Fibroblast of gingiva (primary cell): ENCODE measurements around the gene LRRC3.
A peak's percentile ranks its signal among the peaks of the same experiment; 100 is the strongest.
"Not testable (repeated sequence)": the region's sequence is repeated elsewhere in the genome, so short reads cannot be mapped to it uniquely, and the experiment has no call there.

Experiments used
- DNase-seq: peaks from one replicate; pipeline ENCODE4 v3.0.0-alpha.2; 2011; ENCODE audit warnings: low read depth

The LRRC3 gene

DNA sequence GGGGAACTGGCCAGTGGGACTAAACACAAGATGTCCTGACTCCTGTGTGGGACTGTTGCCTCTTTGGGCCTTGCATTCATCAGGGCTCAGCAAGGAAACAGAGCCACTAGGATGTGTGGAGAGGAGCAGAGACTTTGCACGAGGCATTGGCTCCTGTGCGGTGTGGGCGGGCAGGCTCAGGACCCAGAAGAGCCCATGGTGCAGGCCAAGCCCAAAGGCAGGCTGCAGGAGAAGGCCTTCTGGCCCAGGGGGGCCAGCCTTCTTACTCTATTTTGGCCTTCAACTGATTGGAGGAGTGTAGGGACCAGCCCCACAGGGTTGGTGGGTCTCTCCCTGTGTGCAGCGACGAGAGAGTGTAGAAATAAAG lies 23.5 kb downstream of the LRRC3 start:
- DNase-seq = no peak

DNA sequence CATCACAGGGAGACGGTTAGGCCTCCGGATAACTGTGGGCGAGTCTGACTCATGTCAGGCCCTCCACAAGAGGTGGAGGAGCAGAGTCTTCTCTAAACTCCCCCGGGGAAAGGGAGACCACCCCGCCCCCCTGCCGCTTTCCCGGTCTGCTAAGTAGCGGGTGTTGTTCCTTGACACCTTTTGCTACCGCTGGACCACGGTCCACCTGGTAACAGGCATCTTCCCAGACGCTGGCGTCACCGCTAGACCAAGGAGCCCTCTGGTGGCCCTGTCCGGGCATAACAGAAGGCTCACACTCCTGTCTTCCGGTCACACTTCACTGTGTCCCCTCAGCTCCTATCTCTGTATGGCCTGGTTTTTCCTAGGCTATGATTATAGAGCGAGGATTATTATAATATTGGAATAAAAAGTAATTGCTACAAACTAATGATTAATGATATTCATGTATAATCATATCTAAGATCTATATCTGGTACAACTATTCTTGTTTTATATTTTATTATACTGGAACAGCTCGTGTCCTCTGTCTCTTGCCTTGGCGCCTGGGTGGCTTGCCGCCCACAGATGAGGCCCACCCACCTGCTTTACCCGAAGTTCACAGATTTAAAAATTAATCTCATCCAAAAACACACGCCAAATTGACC lies 24.4 kb downstream of the LRRC3 start:
- DNase-seq = not testable (repeated sequence)

DNA sequence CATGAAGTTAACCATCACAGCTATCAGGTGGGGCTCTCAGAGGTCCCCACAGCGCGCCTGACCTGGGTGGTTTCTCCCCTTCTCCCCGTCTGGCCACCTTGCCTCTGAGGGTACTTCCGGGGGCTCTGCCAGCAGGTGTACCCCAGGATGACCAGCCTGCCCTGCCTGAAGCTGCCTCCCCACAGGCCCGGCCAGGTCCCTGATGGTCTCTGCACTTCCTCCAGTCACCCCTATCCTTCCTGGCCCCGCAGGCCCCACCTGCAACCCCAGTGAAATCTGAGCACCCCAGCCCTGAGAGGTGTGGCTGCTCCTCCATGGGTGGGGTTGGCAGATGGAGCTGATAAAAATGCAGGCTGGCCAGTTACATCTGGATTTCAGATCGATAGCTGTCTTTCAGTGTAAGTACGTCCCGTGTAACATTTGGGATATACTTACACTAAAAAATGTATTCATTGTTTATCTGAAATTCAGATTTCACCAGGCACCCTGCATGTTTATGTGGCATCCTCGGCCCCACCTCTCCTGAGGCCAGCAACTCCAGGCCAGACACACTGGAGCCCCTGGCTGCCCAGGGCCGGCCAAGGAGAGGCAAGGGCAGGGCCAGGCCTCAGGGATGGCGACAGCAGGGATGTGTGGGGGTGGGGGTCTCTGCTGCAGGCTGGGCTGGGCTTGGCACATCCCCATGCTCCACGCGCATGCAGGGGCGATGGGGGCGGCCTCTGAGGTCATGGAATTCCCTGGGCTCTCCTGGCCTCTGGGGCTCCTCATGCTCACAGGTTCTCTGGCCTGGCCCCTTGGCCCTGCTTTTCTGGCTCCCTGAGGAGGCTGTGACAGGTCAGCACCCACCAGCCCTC lies 25.1 kb downstream of the LRRC3 start:
- no peak for DNase-seq

DNA sequence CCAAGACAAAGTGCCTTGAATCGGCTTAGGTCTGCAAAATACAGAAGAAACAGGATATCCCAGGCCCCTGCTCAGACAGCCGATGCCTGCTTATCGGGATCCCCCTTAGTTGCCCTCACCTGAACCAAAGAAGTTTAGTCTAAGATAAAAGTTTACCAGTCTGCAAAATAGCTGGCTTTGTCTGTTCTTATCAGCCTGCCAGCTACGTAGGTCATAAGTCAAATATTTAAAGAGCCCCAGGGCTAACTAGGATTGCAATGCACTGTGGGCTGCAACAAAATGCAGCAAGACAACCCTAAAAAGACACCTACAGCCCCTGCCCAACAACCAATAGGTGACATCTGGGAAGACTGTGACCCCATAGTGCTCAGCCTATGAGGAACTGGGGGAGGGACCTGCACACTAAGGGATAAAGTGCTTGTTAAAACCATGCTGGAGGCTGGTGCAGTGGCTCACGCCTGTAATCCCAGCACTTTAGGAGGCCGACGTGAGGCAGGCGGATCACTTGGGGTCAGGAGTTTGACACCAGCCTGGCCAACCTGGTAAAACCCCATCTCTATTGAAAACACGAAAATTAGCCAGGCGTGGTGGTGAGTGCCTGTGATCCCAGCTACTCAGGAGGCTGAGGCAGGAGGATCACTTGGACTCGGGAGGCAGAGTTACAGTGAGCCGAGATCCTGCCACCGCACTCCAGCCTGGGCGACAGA lies 27.4 kb downstream of the LRRC3 start:
- DNase-seq = no peak

DNA sequence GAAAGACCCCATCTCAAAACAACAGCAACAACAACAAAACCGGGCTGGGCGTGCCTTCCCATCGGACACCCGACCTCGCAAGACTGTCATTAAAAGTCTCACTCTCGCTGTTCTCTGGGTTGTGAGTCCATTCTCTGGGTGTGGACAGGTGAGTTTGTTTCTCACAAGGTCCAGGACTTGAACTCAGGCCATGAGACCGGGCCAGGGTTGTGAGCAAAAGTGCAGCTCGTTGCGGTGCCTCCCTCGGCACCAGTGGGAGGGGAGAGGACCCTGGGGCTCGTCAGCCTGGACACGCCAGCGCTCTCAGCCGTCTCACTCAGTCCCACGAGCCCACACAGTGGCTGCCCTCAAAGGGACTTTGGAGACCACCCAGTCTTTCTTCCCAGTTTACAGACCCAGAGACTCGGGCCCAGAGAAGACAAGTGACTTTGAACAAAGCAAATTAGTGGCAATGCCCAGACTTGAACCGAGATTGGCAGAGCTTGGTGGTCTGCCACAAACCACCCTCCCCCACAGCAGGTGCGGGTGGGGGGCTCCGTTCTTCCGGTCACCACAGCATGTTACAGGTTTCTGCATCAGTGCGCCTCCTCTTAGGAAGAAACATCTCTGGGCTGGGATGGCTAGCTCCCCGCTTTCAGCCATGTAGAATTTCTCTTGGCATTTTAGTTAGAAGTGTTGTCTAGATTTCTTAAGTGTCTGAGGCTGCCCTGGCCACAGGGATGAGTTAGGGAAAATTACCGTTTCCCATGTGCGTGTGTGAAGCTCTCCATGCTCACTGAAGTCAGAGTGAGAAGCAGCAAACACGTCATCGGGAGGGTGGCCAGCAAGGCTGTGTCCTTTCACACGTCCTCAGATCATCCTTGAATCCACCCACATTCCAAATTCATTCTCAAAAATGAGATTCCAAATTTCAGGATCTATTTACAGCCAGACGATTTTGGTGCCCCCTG lies 28.3 kb downstream of the LRRC3 start:
- no peak for DNase-seq

DNA sequence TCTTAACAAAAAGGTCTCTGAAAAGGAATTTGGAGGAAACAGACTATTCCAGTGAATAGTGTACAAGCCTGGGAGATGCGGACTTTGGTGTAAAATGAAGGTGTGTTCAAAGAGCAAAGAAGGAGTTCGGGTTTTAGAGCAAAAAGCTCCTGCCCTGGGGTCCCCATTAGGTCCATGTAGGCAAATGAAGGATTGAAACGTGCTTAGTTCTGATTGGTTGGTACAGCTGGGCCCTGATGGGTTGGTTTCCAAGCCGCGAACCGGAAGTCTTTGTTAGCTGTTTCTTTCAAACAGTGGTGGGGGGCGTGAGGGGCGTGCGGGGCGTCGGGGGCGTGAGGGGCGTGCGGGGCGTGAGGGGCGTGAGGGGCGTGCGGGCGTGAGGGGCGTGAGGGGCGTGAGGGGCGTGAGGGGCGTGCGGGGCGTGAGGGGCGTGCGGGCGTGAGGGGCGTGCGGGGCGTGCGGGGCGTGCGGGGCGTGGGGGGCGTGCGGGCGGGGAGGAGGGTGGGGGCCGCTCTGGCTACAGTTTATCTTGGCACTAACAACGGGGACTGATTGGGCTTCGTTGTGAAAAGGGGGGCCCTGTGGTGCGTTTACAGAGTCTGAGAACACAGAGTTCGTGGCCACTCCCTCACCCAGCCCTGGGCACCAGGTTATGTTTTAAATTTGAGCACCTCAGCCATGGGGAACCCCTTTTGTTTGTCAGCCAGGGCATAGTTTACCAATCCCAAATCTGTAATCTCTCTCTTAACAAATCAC lies 29.4 kb downstream of the LRRC3 start:
- no peak for DNase-seq

DNA sequence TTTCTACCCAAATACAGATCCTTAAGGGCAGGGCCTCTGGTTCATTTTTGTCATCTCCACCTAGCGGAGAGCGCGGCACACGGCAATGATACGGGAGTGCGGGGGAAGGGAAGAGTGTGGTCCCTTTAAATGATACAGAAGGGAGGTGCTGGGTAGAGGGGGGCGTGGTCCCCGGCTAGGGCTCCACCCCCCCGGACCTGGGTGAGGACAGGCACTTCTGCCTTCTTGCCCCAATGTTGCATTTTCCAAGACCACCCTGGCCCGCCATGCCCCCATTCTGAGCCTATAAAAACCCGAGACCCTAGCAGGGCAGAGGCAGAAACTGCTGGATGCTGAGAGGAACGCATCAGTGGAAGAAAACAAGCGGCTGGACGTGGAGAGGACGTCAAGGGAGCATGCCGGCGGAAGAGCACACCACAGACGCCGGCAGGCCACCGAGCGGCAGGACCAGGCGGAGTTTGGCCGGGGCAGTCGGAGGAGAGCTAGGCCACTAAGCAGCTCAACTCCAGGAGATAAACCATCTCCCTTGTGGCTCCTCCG lies 30.0 kb downstream of the LRRC3 start:
- DNase-seq = no peak

DNA sequence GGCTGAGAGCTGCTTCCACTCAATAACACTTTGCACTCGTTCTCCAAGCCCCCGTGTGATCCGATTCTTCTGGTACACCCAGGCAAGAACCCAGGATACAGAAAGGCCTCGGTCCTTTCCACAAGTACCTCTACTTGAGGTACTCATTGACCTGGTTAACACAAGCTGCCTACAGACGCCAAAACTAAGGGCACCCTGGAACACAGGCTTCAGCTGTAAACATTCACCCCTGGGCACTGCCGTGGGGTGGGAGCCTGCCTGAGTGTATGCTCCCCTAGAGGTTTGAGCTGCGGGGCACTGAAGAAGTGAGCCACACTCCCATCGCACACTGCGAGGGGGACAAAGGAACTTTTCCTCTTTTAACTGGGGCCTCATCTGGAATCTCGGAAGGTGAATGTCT lies 30.5 kb downstream of the LRRC3 start:
- DNase-seq = no peak

DNA sequence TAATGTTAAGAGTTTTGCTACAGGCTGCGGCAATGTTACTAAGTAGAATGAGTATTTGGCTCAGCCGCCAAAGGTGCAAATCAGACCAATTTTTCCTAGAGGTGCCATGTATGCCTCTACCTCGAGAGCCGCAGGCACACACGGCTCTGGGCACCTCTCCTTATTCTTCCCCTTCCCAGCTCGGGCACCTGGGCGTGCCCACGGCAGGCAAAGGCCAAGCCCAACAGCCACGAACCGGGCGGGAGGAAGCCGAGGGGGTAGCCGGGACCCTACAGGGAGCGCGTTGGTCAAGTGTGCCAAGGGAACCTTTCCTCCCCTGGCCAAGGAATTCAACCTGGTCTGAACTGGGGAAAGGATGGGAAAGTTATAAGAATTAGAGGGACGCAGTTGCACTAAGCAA lies 31.0 kb downstream of the LRRC3 start:
- no peak for DNase-seq

DNA sequence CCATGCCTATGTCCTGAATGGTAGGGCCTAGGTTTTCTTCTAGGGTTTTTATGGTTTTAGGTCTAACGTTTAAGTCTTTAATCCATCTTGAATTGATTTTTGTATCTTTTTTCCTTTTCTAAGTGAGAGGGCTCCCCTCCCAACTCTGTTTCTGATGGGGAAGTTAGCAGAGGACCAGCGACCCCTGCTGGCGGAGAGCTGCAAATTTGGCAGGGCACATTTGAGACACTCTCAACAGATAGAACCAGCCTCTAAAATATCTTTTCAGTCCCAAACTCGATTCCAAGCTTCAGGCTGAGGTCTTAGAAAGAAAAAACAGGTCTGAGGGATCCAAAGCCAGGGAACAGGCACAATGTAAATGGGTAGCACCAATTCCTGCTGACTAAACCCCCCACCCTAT lies 32.5 kb downstream of the LRRC3 start:
- peak; percentile 8 for DNase-seq

DNA sequence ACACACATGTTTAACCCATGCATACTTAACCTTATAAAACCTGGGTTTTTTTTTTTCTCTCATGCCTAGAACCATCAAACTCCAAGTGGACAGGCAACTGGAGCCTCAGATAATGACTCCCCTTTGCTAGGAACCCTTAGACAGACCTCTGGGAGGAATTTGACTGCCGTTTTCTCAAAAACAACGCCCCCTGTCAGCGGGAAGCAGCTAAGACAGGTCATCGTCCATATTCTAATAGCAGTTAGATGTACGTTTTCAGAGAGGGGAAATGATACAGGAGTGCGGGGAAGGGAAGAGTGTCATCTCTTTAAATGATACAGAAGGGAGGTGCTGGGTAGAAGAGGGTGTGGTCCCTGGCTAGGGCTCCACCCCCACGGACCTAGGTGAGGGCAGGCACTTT lies 34.7 kb downstream of the LRRC3 start:
- no peak for DNase-seq

DNA sequence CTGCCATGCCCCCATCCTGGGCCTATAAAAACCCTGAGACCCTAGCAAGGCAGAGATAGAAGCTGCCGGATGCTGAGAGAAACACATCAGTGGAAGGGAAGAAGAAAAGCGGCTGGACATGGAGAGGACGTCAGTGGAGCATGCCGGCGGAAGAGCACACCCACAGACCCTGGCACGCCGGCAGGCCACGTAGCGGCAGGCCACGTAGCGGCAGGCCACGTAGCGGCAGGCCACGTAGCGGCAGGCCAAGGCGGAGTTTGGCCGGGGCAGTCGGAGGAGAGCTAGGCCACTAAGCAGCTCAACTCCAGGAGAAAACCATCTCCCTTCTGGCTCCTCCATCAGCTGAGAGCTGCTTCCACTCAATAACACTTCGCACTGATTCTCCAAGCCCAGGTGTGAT lies 35.1 kb downstream of the LRRC3 start:
- DNase-seq = no peak

DNA sequence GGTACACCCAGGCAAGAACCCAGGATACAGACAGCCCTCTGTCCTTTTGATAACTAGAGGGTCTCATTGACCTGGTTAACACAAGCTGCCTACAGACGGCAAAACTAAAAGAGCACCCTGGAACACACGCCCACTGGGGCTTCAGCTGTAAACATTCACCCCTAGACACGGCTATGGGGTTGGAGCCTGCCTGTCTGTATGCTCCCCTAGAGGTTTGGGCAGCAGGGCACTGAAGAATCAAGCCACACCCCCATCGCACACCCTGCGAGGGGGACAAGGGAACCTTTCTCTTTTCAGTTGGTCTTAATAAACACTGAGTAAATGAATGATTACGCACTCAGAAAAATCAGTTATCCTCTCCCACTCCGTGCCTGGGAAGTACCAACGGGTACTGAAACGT lies 35.5 kb downstream of the LRRC3 start:
- DNase-seq = no peak

DNA sequence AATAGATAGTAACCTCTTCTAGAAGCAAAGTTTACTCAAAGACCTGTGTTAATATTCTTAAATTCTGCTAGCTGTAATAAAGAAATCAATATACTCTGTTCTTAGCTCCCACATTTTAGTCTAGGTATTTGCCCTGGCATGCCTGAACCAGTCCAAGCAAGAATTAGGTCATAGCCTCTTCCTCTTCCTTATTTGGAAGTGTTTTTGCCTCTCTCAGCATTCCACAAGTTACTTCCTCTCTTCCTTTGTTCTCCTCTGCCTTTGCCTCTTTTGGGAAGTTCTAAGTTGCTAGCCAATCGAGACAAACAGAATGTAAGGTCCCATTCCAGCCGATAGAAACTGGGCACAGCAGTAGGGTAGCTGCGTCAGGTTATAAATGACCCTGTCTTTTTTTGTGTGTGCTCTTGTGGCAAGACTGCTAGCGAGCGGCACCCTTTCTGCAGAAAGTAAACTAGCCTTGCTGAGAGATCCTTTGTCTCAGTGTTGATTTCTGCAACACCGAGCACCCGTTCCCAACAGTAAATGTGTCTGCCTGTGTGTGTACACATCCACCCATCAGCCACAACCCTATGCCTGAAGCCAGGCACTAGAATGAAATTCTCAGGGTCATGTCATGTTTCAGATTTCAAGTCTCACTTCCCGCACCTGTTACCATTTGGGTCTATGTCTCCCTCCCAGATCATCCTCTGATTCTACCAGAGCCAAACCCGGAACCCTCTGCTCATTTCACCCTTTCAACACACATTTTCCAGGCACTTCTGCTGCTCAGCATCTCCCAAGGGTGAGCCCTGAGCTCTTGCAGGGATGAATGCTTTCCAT lies 37.5 kb downstream of the LRRC3 start:
- no peak for DNase-seq

DNA sequence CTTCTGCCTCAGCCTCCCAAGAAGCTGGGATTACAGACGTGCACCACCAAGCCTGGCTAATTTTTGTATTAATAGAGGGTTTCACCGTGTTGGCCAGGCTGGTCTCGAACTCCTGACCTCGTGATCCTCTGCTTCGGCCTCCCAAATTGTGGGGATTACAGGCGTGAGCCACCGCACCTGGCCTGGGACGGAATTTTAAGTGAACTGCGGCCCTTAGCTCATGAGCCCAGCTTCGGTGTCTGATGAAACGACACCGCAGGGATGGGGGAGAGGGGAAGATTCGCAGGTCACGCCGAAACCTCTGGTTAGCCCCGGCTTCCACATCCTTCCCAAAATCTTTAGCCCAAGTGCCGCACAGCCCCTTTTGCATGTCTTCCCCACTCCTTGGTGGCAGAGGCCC lies 39.1 kb downstream of the LRRC3 start:
- DNase-seq = no peak

DNA sequence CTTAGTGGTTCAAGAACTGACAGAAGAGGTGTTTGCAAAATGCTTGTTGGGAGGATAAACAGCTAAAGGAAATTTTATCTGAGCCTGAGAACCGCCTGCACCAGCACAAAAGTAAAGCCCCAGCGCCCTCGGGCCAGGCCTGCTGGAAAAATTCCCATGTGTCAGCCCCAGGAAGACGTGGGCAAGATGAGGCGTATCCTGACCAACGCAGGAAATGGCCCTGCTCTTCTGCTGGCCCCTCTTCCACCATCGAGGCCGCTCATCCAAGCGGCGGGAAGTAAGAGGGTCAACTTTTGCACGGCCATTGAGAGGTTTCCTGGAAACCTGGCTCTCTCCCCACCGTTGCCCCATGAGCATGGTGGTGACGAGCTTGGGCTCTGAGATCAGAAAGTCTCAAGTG lies 39.6 kb downstream of the LRRC3 start:
- no peak for DNase-seq

DNA sequence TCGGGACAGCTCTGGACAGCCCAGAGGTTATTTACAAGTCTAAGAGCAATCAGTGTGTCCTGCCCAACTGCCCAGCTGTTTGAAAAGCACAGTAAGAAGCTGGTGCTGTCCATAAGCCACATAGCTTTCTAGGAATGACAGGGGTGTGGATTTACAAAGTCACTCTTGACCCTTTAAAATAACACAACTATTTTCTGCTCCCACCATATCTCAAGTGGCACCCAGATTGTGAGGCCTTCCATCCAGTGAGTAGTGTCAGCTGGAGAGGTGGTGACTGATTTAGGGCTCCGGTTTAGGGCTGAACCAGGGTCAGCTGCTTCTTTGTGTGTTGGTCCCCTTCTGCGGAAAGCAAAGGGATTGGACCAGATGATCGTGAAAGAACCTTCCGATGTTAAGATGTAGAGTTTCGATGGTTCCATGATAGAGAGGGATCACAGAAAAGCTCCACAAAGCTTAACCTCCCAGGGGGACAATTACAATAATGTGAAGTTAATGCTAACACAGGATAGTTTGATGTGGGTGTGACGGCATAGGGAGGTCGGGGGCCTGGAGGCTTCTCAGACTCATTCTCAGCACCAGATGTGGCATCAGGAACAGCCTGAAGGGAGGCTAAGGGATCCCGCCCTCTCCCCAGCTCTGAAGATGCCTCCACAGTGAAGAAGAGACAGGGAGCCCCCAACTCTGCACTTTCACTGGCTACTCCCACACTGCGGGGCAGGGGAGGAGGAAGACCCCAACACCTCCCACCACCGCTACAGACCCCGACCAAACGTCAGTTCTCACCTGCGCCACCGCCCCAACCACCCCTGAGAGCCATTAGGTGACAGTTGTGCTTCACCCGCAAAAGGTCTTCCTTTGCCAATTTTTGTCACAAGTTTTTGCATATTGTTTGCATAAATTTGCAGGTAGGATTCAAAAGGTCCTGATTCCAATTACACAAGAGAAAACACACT lies 40.6 kb downstream of the LRRC3 start:
- no peak for DNase-seq

DNA sequence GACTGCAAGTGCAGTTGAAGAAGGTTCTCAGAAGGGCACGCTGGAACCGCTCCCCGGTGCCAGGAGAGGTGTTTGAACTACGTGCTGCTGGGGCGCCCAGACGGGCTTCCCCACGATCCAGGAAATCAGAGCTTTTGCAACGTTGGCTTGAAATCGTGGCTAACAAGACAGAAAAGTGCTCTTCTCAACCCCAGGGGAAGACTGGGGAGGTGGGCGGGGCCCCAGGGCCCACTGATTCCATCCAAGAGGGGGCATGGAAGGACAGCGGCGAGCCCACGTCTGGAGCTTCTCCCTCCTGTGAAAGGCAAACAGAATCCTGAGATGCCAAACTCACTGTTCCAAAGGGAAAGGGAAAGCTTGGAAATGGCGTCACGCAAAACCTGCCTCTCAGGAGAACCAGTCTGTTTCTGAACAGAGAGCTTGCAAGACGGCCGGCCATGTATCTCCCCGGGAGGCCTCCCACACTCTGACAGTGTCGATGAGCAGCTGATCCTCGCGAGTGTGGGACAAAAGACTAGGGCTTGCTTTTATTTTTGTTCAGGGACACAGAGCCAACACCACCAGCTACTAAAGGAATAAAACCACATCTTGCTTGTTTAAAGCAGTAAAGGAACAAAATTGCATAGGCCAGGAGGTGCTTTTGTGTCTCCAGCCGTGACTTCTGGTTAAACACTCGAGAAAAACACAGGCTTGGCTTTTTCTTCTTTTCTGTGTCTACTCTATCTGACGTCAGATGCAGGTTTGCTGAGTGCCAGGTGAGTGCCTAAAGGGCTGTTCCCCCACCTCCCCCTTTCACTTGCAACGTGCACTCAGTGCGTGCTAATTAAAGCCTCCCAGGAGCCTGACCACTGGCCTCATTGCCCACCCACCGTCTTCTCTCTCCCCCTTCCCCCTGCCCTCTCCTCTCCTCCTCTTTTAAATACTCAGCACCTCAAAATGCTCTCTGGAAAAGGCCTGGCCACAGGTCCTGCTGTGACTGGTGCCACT lies 41.5 kb downstream of the LRRC3 start:
- no peak for DNase-seq
